ENCODE results near the gene CA9.

Gene CA9

GRCh38 chr9:35723426-35723825 is 49.7 kb downstream of the CA9 start:
- peaks cover 70% of the 10 kb centered on the region; the same call in 1 of the 2 replicates for H3K36me3 ChIP-seq (ENCODE audit: insufficient read depth, low read length)
- H2AFZ ChIP-seq (ENCODE audit: low read length), result no peak overlapping the region
- peaks cover 4% of the 10 kb centered on the region for H3F3A ChIP-seq (ENCODE audit: low read depth)
- no peak overlapping the region for H3K9ac ChIP-seq (ENCODE audit: low read depth, low read length, poor library complexity, severe bottlenecking)
- peaks cover 6% of the 10 kb centered on the region for H4K20me1 ChIP-seq (ENCODE audit: insufficient read depth, low read length, poor library complexity, severe bottlenecking)
- H3K4me2 ChIP-seq (ENCODE audit: low read depth, low read length, poor library complexity, severe bottlenecking), result no peak overlapping the region
- H3K4me1 ChIP-seq (ENCODE audit: insufficient read depth, low read length, poor library complexity, severe bottlenecking), result peaks cover 21% of the 10 kb centered on the region
- H3K27me3 ChIP-seq (ENCODE audit: insufficient read depth, low read length, poor library complexity, severe bottlenecking), result no peaks in the 10 kb centered on the region
- peaks cover 28% of the 10 kb centered on the region for H3K79me2 ChIP-seq (ENCODE audit: insufficient read depth, low read length)
- H3K4me3 ChIP-seq (ENCODE audit: low read length, poor library complexity, severe bottlenecking), result no peak overlapping the region
- no peak for TF ChIP-seq EZH2phosphoT487 (IDR thresholded peaks at IDR 0.05; ENCODE audit: borderline replicate concordance)
- TF ChIP-seq CTCF (conservative IDR thresholded peaks at IDR 0.05; ENCODE audit: low read length), result no peak
- no peaks in the 10 kb centered on the region for H3K9me3 ChIP-seq (ENCODE audit: insufficient read depth, low read depth, low read length)
- no peaks in the 10 kb centered on the region for H3K9me2 ChIP-seq (replicated peaks; ENCODE audit: low read depth, low read length)

GRCh38 chr9:35723908-35724307 is 50.2 kb downstream of the CA9 start:
- Histone ChIP-seq H3K9me3 (ENCODE audit: insufficient read depth, low read depth, low read length) (no peaks in the 10 kb centered on the region), H3K4me1 (ENCODE audit: insufficient read depth, low read length, poor library complexity, severe bottlenecking) (peaks cover 26% of the 10 kb centered on the region), H3K36me3 (ENCODE audit: insufficient read depth, low read length) (peaks cover 65% of the 10 kb centered on the region; the same call in 1 of the 2 replicates), H3K4me3 (ENCODE audit: low read length, poor library complexity, severe bottlenecking) (no peak overlapping the region), H3K9me2 (replicated peaks; ENCODE audit: low read depth, low read length) (no peaks in the 10 kb centered on the region), H2AFZ (ENCODE audit: low read length) (no peak overlapping the region), H3K79me2 (ENCODE audit: insufficient read depth, low read length) (peaks cover 32% of the 10 kb centered on the region), H3F3A (ENCODE audit: low read depth) (peaks cover 9% of the 10 kb centered on the region), H3K9ac (ENCODE audit: low read depth, low read length, poor library complexity, severe bottlenecking) (no peak overlapping the region), H4K20me1 (ENCODE audit: insufficient read depth, low read length, poor library complexity, severe bottlenecking) (peaks cover 6% of the 10 kb centered on the region), H3K4me2 (ENCODE audit: low read depth, low read length, poor library complexity, severe bottlenecking) (no peak overlapping the region), H3K27me3 (ENCODE audit: insufficient read depth, low read length, poor library complexity, severe bottlenecking) (no peaks in the 10 kb centered on the region)
- TF ChIP-seq CTCF (conservative IDR thresholded peaks at IDR 0.05; ENCODE audit: low read length), result no peak
- TF ChIP-seq EZH2phosphoT487 (IDR thresholded peaks at IDR 0.05; ENCODE audit: borderline replicate concordance), result no peak

GRCh38 chr9:35725362-35725761 is 51.6 kb downstream of the CA9 start:
- Histone ChIP-seq H3K27me3 (ENCODE audit: insufficient read depth, low read length, poor library complexity, severe bottlenecking) (no peaks in the 10 kb centered on the region), H3K9ac (ENCODE audit: low read depth, low read length, poor library complexity, severe bottlenecking) (no peak overlapping the region), H3K9me2 (replicated peaks; ENCODE audit: low read depth, low read length) (no peaks in the 10 kb centered on the region), H3K36me3 (ENCODE audit: insufficient read depth, low read length) (peaks cover 50% of the 10 kb centered on the region; the same call in 1 of the 2 replicates), H3K4me2 (ENCODE audit: low read depth, low read length, poor library complexity, severe bottlenecking) (no peak overlapping the region), H4K20me1 (ENCODE audit: insufficient read depth, low read length, poor library complexity, severe bottlenecking) (peaks cover 20% of the 10 kb centered on the region), H2AFZ (ENCODE audit: low read length) (no peak overlapping the region), H3F3A (ENCODE audit: low read depth) (peaks cover 13% of the 10 kb centered on the region), H3K4me1 (ENCODE audit: insufficient read depth, low read length, poor library complexity, severe bottlenecking) (peaks cover 40% of the 10 kb centered on the region), H3K9me3 (ENCODE audit: insufficient read depth, low read depth, low read length) (no peaks in the 10 kb centered on the region), H3K79me2 (ENCODE audit: insufficient read depth, low read length) (peaks cover 47% of the 10 kb centered on the region), H3K4me3 (ENCODE audit: low read length, poor library complexity, severe bottlenecking) (no peak overlapping the region)
- TF ChIP-seq EZH2phosphoT487 (IDR thresholded peaks at IDR 0.05; ENCODE audit: borderline replicate concordance), result no peak
- no peak for TF ChIP-seq CTCF (conservative IDR thresholded peaks at IDR 0.05; ENCODE audit: low read length)
